ENCODE measurements around the gene VAMP3. TPM values are rescaled to one million over a fixed set of nuclear protein-coding genes. Genes with fewer than 3 reads are reported as not detected.

The VAMP3 gene
- total and polyA plus RNA-seq, 7 donors: 35.0 to 71.6 (median 64.1) TPM

GRCh38 chr1:7755448-7755847 lies 15.6 kb upstream of the VAMP3 start:
- ATAC-seq: no peak
- Histone ChIP-seq H3K4me1 (no peaks in the 10 kb centered on the region), H3K27me3 (ENCODE audit: insufficient read depth in 3 of 3, low read length in 2 of 3) (no peaks in the 10 kb centered on the region), H3K9me3 (no peaks in the 10 kb centered on the region), H3K36me3 (ENCODE audit: insufficient read depth in 1 of 2, low read depth in 1 of 2) (no peaks in the 10 kb centered on the region), H3K27ac (no peak overlapping the region), H3K4me3 (no peak overlapping the region)
- intact Hi-C loops (cut with DNase I): no loop called here
- no peak for DNase-seq
- 3 to 96% (median 54%) methylated on average over 1 of the region's 1 CpG for WGBS, 3 donors
- no peak for TF ChIP-seq CTCF (IDR thresholded peaks at IDR 0.05)

DNA sequence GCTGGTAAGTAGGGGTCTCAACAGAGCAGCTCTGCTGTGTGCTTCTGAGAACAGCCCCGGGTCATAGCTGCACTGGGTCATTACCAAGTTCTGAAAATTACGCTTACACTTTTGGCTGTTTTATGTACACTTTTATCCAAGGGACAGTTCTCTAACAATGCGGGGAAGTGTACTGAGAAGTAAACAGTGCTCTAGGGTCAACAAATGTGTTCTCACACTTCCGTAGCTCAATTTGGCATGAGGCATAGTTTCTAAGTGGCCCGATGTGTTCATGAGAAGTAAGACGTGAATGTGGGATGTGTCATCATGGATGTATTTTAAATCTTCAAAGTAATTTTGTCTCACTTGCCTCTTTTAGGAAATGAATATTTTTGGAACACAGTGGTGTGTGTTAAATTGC lies 10.9 kb upstream of the VAMP3 start:
- WGBS, 3 donors: 79 to 81% (median 79%) methylated on average over 6 of the region's 6 CpGs
- intact Hi-C loops (cut with DNase I): no loop called here
- no peaks in the 10 kb centered on the region for H3K9me3 ChIP-seq
- DNase-seq (no peak), ATAC-seq (no peak)
- no peak for TF ChIP-seq CTCF (IDR thresholded peaks at IDR 0.05)
- no peak overlapping the region for H3K27ac ChIP-seq
- H3K4me1 ChIP-seq: no peaks in the 10 kb centered on the region
- H3K27me3 ChIP-seq (ENCODE audit: insufficient read depth in 3 of 3, low read length in 2 of 3): no peaks in the 10 kb centered on the region
- no peak overlapping the region for H3K4me3 ChIP-seq
- H3K36me3 ChIP-seq (ENCODE audit: insufficient read depth in 1 of 2, low read depth in 1 of 2): no peaks in the 10 kb centered on the region

DNA sequence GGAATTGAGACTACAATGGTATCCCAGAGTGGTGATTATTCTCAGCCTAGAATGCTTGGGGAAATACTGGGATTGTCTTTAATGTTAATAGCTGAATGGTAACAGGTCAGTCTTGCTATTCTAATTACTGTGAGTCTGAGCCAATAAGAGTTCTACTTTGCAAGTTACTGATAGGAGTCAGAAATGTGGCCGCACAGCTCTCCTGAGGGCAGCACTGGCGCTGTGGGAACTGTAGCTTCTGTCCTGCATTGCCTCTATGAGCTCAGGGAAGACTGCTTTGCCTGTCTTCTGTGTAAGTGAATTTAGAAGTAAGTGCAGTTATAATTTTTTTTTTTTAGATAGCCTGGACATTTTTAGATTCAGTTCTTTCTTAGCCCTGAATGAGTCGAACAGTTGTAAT lies 10.0 kb upstream of the VAMP3 start:
- H3K27ac ChIP-seq: no peak overlapping the region
- no peaks in the 10 kb centered on the region for H3K27me3 ChIP-seq (ENCODE audit: insufficient read depth in 3 of 3, low read length in 2 of 3)
- intact Hi-C loops (cut with DNase I): no loop called here

GRCh38 chr1:7767176-7767575 lies 3.9 kb upstream of the VAMP3 start:
- no peak overlapping the region for H3K27ac ChIP-seq
- no peak for TF ChIP-seq CTCF (IDR thresholded peaks at IDR 0.05)
- H3K36me3 ChIP-seq (ENCODE audit: insufficient read depth in 1 of 2, low read depth in 1 of 2): no peaks in the 10 kb centered on the region
- DNase-seq (no peak), ATAC-seq (no peak)
- H3K27me3 ChIP-seq (ENCODE audit: insufficient read depth in 3 of 3, low read length in 2 of 3): no peaks in the 10 kb centered on the region
- WGBS, 3 donors: 81 to 87% (median 82%) methylated on average over 4 of the region's 4 CpGs
- peaks cover 10% of the 10 kb centered on the region for H3K4me1 ChIP-seq
- no peaks in the 10 kb centered on the region for H3K9me3 ChIP-seq
- H3K4me3 ChIP-seq: no peak overlapping the region
- intact Hi-C loops (cut with DNase I): no loop called here

More for the DNA sequence above, 10.0 kb upstream of the VAMP3 start:
- no peak overlapping the region for H3K4me3 ChIP-seq
- ATAC-seq: no peak
- 83 to 92% (median 83%) methylated on average over 3 of the region's 3 CpGs for WGBS, 3 donors
- TF ChIP-seq CTCF (IDR thresholded peaks at IDR 0.05): no peak
- DNase-seq: no peak
- no peaks in the 10 kb centered on the region for H3K36me3 ChIP-seq (ENCODE audit: insufficient read depth in 1 of 2, low read depth in 1 of 2)
- no peaks in the 10 kb centered on the region for H3K9me3 ChIP-seq
- no peaks in the 10 kb centered on the region for H3K4me1 ChIP-seq

GRCh38 chr1:7768583-7768982 lies 2.5 kb upstream of the VAMP3 start:
- no peak for TF ChIP-seq CTCF (IDR thresholded peaks at IDR 0.05)
- DNase-seq: no peak
- peaks cover 0 to 8% of the 10 kb centered on the region in 2 donors for H3K36me3 ChIP-seq (ENCODE audit: insufficient read depth in 1 of 2, low read depth in 1 of 2)
- peaks cover 14% of the 10 kb centered on the region for H3K4me1 ChIP-seq
- H3K27me3 ChIP-seq (ENCODE audit: insufficient read depth in 3 of 3, low read length in 2 of 3): no peaks in the 10 kb centered on the region
- ATAC-seq: no peak
- H3K4me3 ChIP-seq: no peak overlapping the region
- intact Hi-C loops (cut with DNase I): no loop called here
- WGBS, 3 donors: 45 to 55% (median 55%) methylated on average over 2 of the region's 2 CpGs
- H3K9me3 ChIP-seq: no peaks in the 10 kb centered on the region
- H3K27ac ChIP-seq: no peak overlapping the region
